ENCODE measurements around the gene MFSD12.
A peak's percentile ranks its signal among the peaks of the same experiment; 100 is the strongest.
"Not testable (repeated sequence)": the region's sequence is repeated elsewhere in the genome, so short reads cannot be mapped to it uniquely, and the experiment has no call there.

Gene MFSD12

DNA sequence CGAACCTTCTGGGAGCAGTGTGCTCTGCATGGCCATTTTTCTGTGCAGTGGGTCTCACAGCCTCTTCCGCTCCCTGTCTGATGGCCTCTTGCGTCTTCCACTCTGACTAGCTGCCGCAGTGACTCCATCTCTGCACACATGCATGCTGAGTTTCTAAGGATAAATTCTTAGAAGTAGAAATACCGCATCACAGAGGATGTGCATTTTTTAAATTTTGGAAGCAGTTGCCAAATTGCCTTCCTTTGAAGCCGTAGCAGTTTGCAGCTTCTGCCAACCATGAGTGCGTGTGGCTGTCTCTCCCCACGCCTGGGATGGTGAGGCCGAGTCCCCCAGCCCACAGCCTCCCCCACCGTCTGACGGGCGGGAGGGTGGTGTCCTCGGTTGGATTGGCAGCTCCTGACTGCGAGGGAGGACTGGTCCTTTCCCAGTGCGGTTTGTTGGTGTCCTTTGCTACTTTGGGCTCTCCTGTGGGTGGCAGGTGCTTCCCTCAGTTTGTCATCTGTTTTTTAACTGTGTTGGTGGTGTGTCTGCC, 41.4 kb downstream of the MFSD12 start:
- peaks cover 10% of the 10 kb centered on the region for H3K36me3 ChIP-seq (ENCODE audit: insufficient read depth, low read length)
- H3K27me3 ChIP-seq (ENCODE audit: control insufficient read depth in 1 of 2, insufficient read depth in 2 of 2, low read length in 2 of 2), result no peaks in the 10 kb centered on the region
- no peak overlapping the region for H3K9ac ChIP-seq (ENCODE audit: low read length)
- peaks cover 8% of the 10 kb centered on the region for H3K4me1 ChIP-seq (ENCODE audit: insufficient read depth, low read length)
- no peak overlapping the region for H3K4me3 ChIP-seq (ENCODE audit: low read depth in 1 of 2, low read length in 2 of 2)
- no peak overlapping the region for H3K27ac ChIP-seq (ENCODE audit: low read depth, low read length)
- no peaks in the 10 kb centered on the region for H3K9me3 ChIP-seq (ENCODE audit: low read length)

GRCh38 chr19:3514930-3515329, 42.5 kb downstream of the MFSD12 start:
- H3K4me1 ChIP-seq (ENCODE audit: insufficient read depth, low read length), result peaks cover 8% of the 10 kb centered on the region
- peaks cover 11% of the 10 kb centered on the region for H3K36me3 ChIP-seq (ENCODE audit: insufficient read depth, low read length)
- no peak overlapping the region for H3K9ac ChIP-seq (ENCODE audit: low read length)
- H3K9me3 ChIP-seq (ENCODE audit: low read length), result no peaks in the 10 kb centered on the region
- no peak overlapping the region for H3K4me3 ChIP-seq (ENCODE audit: low read depth in 1 of 2, low read length in 2 of 2)
- no peaks in the 10 kb centered on the region for H3K27me3 ChIP-seq (ENCODE audit: control insufficient read depth in 1 of 2, insufficient read depth in 2 of 2, low read length in 2 of 2)
- H3K27ac ChIP-seq (ENCODE audit: low read depth, low read length), result no peak overlapping the region

- Histone ChIP-seq H3K27ac (ENCODE audit: low read depth, low read length) (no peak overlapping the region), H3K36me3 (ENCODE audit: insufficient read depth, low read length) (peaks cover 16% of the 10 kb centered on the region), H3K4me3 (ENCODE audit: low read depth in 1 of 2, low read length in 2 of 2) (no peak overlapping the region), H3K9me3 (ENCODE audit: low read length) (no peaks in the 10 kb centered on the region), H3K4me1 (ENCODE audit: insufficient read depth, low read length) (peaks cover 8% of the 10 kb centered on the region), H3K9ac (ENCODE audit: low read length) (no peak overlapping the region), H3K27me3 (ENCODE audit: control insufficient read depth in 1 of 2, insufficient read depth in 2 of 2, low read length in 2 of 2) (no peaks in the 10 kb centered on the region)
Measured at GRCh38 chr19:3513229-3514140, 43.9 kb downstream of the MFSD12 start.

- Histone ChIP-seq H3K27ac (ENCODE audit: low read depth, low read length) (no peak overlapping the region), H3K27me3 (ENCODE audit: control insufficient read depth in 1 of 2, insufficient read depth in 2 of 2, low read length in 2 of 2) (no peaks in the 10 kb centered on the region), H3K4me1 (ENCODE audit: insufficient read depth, low read length) (peaks cover 9% of the 10 kb centered on the region), H3K9ac (ENCODE audit: low read length) (no peak overlapping the region), H3K9me3 (ENCODE audit: low read length) (no peaks in the 10 kb centered on the region), H3K36me3 (ENCODE audit: insufficient read depth, low read length) (peaks cover 16% of the 10 kb centered on the region), H3K4me3 (ENCODE audit: low read depth in 1 of 2, low read length in 2 of 2) (no peak overlapping the region)
Measured at GRCh38 chr19:3512562-3513228, 44.7 kb downstream of the MFSD12 start.

DNA sequence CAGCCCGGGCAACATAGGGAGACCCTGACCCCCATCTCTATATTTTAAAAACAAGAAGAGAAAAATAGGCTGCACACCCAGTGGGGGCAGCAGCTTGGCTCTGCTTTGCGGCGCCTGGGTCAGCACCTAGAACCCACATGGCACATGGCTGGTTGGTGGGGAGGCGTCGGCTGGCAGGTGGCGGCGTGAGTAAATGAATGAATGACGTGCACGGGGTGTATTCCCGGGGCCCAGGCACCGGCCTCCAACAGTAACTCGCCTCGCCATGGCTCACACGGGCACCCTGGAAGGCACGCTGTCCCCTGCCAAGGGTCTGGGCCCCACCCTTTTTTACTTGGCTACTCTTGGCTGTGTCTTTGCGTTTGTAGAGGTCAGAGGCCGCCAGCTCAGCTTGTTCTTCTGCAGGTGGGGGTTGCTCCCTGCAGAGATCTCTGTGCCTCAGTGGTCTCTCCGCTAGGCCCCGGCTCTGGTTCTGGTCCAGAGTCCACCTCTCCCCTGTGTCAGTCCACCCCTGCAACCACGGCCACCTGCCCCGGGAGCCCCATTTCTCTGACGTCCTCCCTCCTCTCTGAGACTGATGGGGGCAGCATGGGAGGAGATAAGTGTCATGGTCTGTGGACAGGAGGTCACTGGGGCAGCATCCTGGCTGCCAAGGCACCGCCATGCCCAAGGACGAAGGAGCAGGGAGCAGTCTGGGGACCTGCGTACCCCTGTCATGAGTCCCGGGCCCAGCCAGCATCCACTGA, 45.7 kb downstream of the MFSD12 start:
- H3K36me3 ChIP-seq (ENCODE audit: insufficient read depth, low read length), result peaks cover 16% of the 10 kb centered on the region
- H3K9me3 ChIP-seq (ENCODE audit: low read length), result no peaks in the 10 kb centered on the region
- no peaks in the 10 kb centered on the region for H3K27me3 ChIP-seq (ENCODE audit: control insufficient read depth in 1 of 2, insufficient read depth in 2 of 2, low read length in 2 of 2)
- H3K9ac ChIP-seq (ENCODE audit: low read length), result no peak overlapping the region
- H3K27ac ChIP-seq (ENCODE audit: low read depth, low read length), result no peak overlapping the region
- H3K4me3 ChIP-seq (ENCODE audit: low read depth in 1 of 2, low read length in 2 of 2), result no peak overlapping the region
- peaks cover 10% of the 10 kb centered on the region for H3K4me1 ChIP-seq (ENCODE audit: insufficient read depth, low read length)

- H3K9ac ChIP-seq (ENCODE audit: low read length), result no peak overlapping the region
- H3K4me1 ChIP-seq (ENCODE audit: insufficient read depth, low read length), result peaks cover 4% of the 10 kb centered on the region
- peaks cover 16% of the 10 kb centered on the region for H3K36me3 ChIP-seq (ENCODE audit: insufficient read depth, low read length)
Measured at GRCh38 chr19:3510727-3511126, 46.7 kb downstream of the MFSD12 start.

GRCh38 chr19:3509566-3509989, 47.8 kb downstream of the MFSD12 start:
- Histone ChIP-seq H3K4me1 (ENCODE audit: insufficient read depth, low read length) (peaks cover 4% of the 10 kb centered on the region), H3K9me3 (ENCODE audit: low read length) (no peaks in the 10 kb centered on the region), H3K27me3 (ENCODE audit: control insufficient read depth in 1 of 2, insufficient read depth in 2 of 2, low read length in 2 of 2) (no peaks in the 10 kb centered on the region), H3K4me3 (ENCODE audit: low read depth in 1 of 2, low read length in 2 of 2) (no peak overlapping the region), H3K27ac (ENCODE audit: low read depth, low read length) (no peak overlapping the region), H3K36me3 (ENCODE audit: insufficient read depth, low read length) (peaks cover 16% of the 10 kb centered on the region), H3K9ac (ENCODE audit: low read length) (no peak overlapping the region)

More at GRCh38 chr19:3510727-3511126, 46.7 kb downstream of the MFSD12 start:
- Histone ChIP-seq H3K9me3 (ENCODE audit: low read length) (no peaks in the 10 kb centered on the region), H3K27me3 (ENCODE audit: control insufficient read depth in 1 of 2, insufficient read depth in 2 of 2, low read length in 2 of 2) (no peaks in the 10 kb centered on the region), H3K27ac (ENCODE audit: low read depth, low read length) (no peak overlapping the region), H3K4me3 (ENCODE audit: low read depth in 1 of 2, low read length in 2 of 2) (no peak overlapping the region)

- Histone ChIP-seq H3K4me1 (ENCODE audit: insufficient read depth, low read length) (peaks cover 4% of the 10 kb centered on the region), H3K9me3 (ENCODE audit: low read length) (no peaks in the 10 kb centered on the region), H3K27ac (ENCODE audit: low read depth, low read length) (no peak overlapping the region), H3K9ac (ENCODE audit: low read length) (no peak overlapping the region), H3K4me3 (ENCODE audit: low read depth in 1 of 2, low read length in 2 of 2) (no peak overlapping the region), H3K36me3 (ENCODE audit: insufficient read depth, low read length) (peaks cover 16% of the 10 kb centered on the region), H3K27me3 (ENCODE audit: control insufficient read depth in 1 of 2, insufficient read depth in 2 of 2, low read length in 2 of 2) (no peaks in the 10 kb centered on the region)
Measured at GRCh38 chr19:3508771-3509535, 48.4 kb downstream of the MFSD12 start.

GRCh38 chr19:3508121-3508661, 49.2 kb downstream of the MFSD12 start:
- H3K9ac ChIP-seq (ENCODE audit: low read length); H3K4me3 ChIP-seq (ENCODE audit: low read depth in 1 of 2, low read length in 2 of 2); H3K27me3 ChIP-seq (ENCODE audit: control insufficient read depth in 1 of 2, insufficient read depth in 2 of 2, low read length in 2 of 2); H3K9me3 ChIP-seq (ENCODE audit: low read length); H3K4me1 ChIP-seq (ENCODE audit: insufficient read depth, low read length); H3K27ac ChIP-seq (ENCODE audit: low read depth, low read length): not testable (repeated sequence)
- H3K36me3 ChIP-seq (ENCODE audit: insufficient read depth, low read length), result peaks cover 16% of the 10 kb centered on the region

DNA sequence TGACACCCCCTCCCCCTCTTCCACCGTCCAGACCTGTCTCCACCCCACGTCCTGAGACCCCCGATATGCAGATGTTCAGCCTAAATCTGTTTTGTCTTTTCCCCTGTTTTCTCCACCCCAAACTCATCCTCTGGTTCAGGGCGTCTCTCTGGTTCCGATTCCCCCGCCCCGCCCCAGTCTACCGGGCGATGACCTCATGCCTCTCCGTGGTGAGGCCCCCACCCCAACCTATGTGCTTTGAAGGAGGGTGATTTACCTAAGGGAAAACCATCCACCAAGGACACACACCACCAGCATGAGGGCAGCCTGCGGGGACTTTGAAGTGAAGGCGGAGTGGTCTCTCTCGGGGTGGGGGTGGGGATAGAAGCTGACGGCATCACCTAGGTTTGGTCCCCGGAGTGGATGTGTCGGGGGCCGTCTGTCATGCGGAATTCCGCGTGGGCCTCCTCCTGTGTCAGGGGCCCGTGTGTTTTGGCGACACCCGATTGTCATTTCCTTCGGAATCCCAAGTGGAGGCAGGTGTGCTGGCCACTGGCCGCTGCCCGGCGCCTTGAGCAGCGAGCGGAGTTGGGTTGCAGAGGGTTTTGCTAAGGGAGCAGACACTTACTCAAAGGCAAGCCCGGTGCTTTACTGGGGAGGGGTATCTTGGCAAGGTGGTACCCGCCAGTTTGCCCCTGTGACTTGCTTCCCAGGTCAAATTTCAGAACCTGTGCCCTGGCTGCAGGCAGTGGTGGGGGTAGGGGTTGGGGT, 49.8 kb downstream of the MFSD12 start:
- Histone ChIP-seq H3K9ac (ENCODE audit: low read length) (peak overlapping the region; percentile 61), H3K4me3 (ENCODE audit: low read depth in 1 of 2, low read length in 2 of 2) (peak overlapping the region; percentile 78 to 84), H3K36me3 (ENCODE audit: insufficient read depth, low read length) (peaks cover 16% of the 10 kb centered on the region), H3K9me3 (ENCODE audit: low read length) (no peaks in the 10 kb centered on the region), H3K27ac (ENCODE audit: low read depth, low read length) (peak overlapping the region; percentile 75), H3K27me3 (ENCODE audit: control insufficient read depth in 1 of 2, insufficient read depth in 2 of 2, low read length in 2 of 2) (no peaks in the 10 kb centered on the region), H3K4me1 (ENCODE audit: insufficient read depth, low read length) (peaks cover 4% of the 10 kb centered on the region)
